ENCODE measurements around the gene IDH2.
A peak's percentile ranks its signal among the peaks of the same experiment; 100 is the strongest.
"Not testable (repeated sequence)": the region's sequence is repeated elsewhere in the genome, so short reads cannot be mapped to it uniquely, and the experiment has no call there.

IDH2 gene

GRCh38 chr15:90083419-90083818 is 18.8 kb downstream of the IDH2 start:
- no peak for DNase-seq

GRCh38 chr15:90082140-90082715 is 20.0 kb downstream of the IDH2 start:
- no peak for DNase-seq

DNA sequence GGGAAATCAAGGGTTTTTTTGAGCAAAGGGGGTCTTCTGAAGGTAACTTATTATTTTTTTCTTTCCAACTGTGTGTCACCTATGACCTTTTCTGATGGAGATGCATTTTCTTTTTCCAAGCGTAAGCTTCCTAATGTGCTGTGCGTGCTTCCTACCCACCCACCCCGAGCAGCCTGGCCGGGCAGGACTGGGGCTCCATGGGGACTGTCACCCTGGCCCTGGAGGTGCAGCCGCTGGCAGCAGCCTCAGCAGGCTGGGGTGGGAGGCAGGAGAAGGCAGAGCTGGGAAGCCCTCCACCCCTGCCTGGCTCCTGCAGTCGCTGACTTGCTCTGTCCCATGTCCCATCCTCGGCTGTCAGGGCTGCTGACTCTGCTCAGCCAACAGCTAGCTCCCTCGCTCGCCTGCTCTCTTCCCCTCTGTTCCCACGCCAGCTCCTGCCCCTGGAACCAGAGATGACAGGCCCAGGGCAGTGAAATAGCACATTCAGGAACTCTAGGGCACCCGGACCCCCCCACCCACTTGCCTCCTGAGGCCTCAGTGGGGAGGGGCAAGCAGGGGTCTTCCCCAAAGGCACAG is 21.4 kb downstream of the IDH2 start:
- no peak for DNase-seq

DNA sequence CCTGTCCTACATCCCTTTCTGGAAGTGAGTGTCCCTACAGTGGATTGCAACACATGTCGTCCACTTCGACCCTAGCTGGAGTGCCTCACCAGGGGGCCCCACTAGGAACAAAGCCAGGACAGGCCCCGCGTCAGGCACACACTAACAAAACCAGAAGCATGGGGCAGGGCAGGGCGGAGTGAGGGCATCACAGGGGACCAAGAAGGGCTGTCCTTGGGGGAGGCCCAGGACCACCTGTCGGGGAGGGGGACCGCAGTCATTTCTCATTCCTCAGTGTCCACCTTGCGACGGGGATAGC is 21.9 kb downstream of the IDH2 start:
- DNase-seq: no peak

DNA sequence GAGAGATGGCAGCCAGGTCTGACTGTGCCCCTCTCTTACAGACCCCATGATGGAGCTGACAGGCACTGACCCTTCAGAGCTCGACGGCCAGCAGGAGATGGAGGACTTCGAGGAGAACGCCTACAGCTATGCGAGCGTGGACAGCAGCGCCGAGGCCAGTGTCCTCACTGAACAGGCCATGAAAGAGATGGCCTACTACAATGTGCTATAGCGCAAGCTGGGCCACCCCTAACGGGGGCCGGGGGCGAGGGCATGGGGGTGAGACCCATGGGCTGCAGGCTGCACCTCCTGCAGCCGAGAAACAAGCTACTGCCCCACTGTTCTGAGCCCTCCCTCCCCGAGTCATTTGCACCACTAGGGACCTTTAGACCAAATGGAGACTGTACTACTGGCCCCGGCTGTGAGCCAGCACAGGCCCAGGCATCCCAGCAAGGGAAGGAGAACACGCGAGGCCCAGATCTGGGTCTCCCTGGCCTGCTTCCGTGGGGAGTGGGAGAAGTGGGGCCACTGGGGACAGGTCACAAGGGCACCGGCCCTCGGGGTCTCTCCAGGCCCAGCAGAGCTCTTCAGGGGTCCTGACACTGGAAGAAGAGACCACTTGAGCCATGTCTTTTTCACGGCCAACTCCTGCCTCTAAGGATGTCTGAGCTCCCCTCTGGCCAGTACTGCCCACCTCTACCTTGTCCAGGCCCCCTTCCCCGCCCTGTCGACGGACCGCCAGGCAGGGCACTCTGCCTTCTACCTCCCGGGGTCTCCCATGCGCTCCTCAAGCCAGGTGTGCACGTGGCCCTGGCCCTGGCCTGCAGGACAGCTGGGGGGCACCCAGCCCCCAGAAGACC is 22.4 kb downstream of the IDH2 start:
- DNase-seq: no peak

DNA sequence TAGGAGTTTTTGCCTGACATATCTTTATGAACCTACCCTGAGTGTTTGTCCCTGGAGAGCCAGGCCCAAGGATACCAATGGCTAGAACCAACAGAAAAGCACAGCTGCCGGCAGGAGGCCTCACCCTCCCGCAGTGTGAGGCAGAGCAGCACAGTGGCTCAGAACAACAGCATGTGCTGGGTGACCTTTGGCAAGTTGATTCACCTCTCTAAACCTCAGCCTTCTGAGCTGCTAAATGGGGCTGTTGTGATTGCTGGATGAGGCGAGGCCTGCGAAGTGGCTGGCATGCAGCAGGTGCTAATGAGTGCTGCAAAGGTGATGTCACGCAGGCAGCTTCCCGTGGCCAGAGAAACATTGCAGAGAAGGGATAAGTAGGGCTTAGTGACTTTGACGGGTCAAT is 23.3 kb downstream of the IDH2 start:
- DNase-seq: no peak

DNA sequence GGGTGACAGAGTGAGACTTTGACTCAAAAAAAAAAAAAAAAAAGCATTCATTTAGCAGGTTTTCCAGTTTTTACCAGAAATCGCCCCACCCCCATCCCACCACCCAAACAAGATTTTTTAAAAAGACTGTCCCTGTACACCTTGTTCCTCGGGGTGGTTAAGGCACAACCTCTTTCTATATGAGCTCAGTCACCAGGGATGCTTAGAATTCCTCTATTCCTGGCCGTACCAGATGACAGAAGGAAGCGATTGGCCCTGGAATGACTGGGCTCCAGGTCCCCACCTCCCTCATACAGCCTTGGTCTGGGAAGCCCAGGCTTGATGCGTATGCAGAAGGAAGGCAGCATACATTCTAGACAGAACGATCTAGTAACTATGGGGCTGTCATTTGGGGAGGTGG is 25.6 kb downstream of the IDH2 start:
- no peak for DNase-seq

- DNase-seq: no peak
These were observed 26.6 kb downstream of the IDH2 start for GRCh38 chr15:90075420-90076289.

DNA sequence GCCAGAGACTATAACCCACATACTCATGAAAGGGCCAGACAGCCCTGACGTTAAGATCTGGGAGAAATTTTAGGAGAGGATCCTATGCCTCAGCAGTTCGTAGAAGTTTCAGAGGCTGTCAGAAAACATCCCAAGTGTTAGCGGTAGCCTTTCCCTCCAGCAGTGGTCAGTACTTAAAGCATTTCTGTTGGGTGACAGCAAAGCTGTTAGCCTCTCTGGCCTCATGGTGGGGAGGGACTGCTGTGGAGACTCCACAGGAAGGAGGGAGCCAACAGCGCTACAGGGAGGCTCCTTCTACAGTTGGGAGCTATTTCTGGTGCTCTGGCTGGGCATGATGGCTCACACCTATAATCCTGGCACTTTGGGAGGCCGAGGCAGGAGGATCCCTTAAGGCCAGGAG is 27.4 kb downstream of the IDH2 start:
- no peak for DNase-seq

- DNase-seq: no peak
These were observed 28.2 kb downstream of the IDH2 start for GRCh38 chr15:90074023-90074422.

- no peak for DNase-seq
These were observed 29.2 kb downstream of the IDH2 start for GRCh38 chr15:90072978-90073640.

- peak; percentile 73 to 92 for DNase-seq
These were observed 31.0 kb downstream of the IDH2 start for GRCh38 chr15:90071220-90071807.

DNA sequence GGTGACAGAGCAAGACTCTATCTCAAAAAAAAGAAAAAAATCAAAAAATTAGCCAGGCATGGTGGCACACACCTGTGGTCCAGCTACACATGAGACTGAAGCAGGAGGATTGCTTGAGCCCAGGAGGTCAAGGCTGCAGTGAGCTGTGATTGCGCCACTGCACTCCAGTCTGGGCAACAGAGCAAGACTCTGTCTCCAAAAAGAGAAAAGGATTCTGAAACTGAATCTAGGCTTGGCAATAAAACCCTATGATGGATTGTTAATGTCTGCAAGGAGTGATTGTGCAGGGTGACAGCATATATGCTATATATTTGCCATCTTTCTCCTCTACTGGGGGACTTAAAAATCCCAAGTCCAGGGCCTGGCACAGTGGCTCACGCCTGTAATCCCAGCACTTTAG is 31.6 kb downstream of the IDH2 start:
- not testable (repeated sequence) for DNase-seq

- no peak for DNase-seq
These were observed 34.2 kb downstream of the IDH2 start for GRCh38 chr15:90067953-90068606.

- DNase-seq: no peak
These were observed 34.9 kb downstream of the IDH2 start for GRCh38 chr15:90067181-90067952.

DNA sequence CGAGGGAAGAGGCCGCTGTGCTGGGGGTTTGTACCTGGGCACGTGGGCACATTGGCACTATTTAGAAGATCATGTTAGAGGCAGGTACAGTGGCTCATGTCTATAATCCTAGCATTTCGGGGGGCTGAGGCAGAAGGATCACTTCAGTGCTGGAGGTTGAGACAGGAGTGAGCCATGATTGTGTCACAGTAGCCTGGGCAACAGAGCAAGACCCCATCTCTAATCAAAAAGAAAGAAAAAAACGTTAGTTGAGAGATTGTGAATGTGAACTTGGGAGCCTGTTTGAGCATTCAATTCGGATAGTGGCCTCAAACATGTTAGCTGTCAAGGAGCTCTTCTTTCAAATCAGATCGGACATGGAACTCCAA is 36.6 kb downstream of the IDH2 start:
- DNase-seq: no peak

DNA sequence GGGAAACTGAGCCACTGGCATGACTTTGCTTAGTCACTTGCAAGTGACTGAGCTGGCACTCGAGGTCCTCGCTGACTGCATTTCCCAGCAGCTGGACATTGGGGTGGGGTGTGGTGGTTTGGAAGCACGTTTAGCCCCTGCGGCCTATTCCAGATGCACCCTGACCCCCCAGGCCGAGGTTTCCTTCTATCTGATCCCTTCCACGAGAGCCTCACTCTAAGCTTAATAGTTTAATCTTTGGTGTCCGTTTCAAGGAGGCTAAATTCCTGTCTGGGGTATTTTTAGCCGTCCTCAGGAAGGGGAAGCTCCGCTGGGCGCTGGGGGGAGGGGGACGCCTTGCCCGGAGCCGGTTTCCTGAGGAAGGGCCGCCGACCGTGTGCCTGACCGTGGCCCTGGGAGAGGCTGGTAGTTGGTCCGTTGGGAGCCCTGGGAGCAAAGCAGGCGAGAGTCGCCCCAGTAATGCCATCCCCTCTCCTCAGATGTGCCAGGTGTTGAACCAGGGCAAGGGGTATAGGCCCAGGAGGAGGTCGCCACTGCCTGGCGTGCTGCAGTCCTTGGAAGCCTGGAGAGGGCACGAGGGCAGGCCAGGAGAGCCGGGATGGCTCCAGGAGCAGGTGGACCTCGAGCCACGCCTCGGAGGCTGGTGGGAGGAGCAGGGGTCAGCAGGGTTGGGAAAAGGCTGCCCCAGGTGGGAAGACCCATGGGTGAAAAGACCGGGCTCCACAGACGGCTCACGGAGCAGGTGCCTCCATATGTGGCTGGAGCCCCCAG is 37.2 kb downstream of the IDH2 start:
- peak in 1 of 2 donors; percentile 47 for DNase-seq

DNA sequence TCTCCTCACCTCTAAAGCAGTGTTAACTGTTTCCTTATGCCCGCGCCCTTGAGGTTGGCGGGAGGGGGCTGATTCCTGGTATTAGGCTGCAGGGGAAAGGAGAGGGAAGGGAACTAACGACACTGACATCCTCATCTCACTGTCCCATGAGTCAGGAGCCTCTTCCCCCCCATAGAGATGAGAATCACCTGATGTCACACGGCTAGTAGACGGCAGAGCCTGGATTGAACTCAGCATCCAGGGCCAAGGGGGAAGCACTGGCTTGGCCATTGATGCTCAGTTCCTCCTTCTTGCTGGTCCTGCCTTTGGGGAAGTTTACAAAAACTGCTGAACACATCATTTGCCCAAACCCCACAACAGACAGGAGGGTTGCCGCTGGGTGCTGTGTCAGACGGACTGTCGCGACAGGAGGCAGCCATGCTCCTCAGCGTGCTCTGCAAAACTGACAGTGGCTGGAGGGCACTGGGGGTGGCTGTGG is 38.5 kb downstream of the IDH2 start:
- DNase-seq: peak; percentile 75 to 81

DNA sequence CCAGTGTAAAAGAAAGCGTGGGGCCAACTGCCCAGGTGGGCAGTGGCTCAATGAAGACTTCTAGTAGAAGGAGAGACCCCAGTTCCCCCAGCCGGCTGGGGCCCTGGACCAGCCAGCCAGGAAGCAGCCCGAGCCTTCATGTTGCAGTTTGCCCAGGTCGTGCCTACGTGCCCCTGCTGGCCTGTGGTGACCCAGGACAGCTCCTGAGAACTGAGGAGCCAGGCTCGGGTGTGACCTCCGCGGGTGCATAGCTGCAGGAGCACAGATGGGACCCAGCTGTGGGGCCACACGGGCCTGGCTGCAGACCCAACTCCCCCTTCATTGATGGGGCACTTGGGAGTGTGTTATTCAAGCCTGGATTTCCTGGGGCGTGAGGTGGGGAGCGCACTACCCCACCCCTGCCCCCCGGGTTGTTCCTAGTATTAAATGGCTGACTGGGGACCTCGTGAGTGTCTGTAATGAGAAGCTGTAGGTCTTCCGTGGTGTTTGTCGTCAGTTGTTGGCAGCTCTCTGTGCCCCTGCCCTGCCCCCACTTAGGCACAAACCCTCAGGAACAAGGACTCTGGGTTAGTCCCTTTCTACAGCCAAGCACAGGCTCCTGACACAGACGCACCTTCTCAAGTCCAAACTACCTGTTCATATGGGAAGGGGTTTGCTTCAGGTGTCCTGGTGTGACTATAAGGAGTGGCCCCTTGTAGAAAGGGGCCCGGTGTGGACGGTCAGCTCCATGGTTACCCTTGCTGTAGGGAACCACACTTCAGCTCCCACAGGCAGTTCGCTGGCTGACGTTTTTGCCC is 39.1 kb downstream of the IDH2 start:
- DNase-seq: no peak
